Astrocyte (in vitro differentiated cells and primary cell): ENCODE results near the gene VIPR2. TPM values are rescaled to one million over a fixed set of nuclear protein-coding genes. Genes with fewer than 3 reads are reported as not detected.

Experiments
- DNase-seq: peaks from one replicate; pipeline ENCODE4 v3.0.0-alpha.2; 2010; ENCODE audit warnings: low read depth
- FAIRE-seq: peaks from 2 replicates; lab custom pipeline; 2011; peaks lifted over from hg19 to GRCh38; lab: Jason Lieb, UNC
- H2AFZ ChIP-seq: 2 replicates; pipeline ENCODE4 v1.6.0; 2012; ENCODE audit warnings: low read depth, low read length, inconsistent platforms
- H3K27ac ChIP-seq: 2 replicates; pipeline ENCODE4 v1.5.1; 2011; ENCODE audit warnings: low read depth, low read length, inconsistent platforms
- H3K27me3 ChIP-seq: 2 replicates; pipeline ENCODE4 v1.6.0; 2011; ENCODE audit warnings: low read length, inconsistent platforms; ENCODE audit not compliant: insufficient read depth
- H3K36me3 ChIP-seq: 2 replicates; pipeline ENCODE4 v1.5.1; 2011; ENCODE audit warnings: low read length, inconsistent platforms; ENCODE audit not compliant: insufficient read depth
- H3K4me1 ChIP-seq: 2 replicates; pipeline ENCODE4 v1.5.1; 2011; ENCODE audit warnings: low read length, inconsistent platforms; ENCODE audit not compliant: insufficient read depth
- H3K4me2 ChIP-seq: 2 replicates; pipeline ENCODE4 v1.6.0; 2012; ENCODE audit warnings: low read length, inconsistent platforms
- H3K4me3 ChIP-seq: 2 replicates; pipeline ENCODE4 v1.5.1; 2011; ENCODE audit warnings: low read depth, mild to moderate bottlenecking, low read length, inconsistent platforms; ENCODE audit not compliant: insufficient read depth
- H3K79me2 ChIP-seq: 2 replicates; pipeline ENCODE4 v1.6.0; 2012; ENCODE audit warnings: mild to moderate bottlenecking, low read length, inconsistent platforms; ENCODE audit not compliant: insufficient read depth
- H3K9ac ChIP-seq: 2 replicates; pipeline ENCODE4 v1.6.0; 2012; ENCODE audit warnings: mild to moderate bottlenecking, low read length, inconsistent platforms
- H3K9me3 ChIP-seq: 2 replicates; pipeline ENCODE4 v1.5.1; 2012; ENCODE audit warnings: low read depth, mild to moderate bottlenecking, low read length, inconsistent platforms; ENCODE audit not compliant: insufficient read depth
- H4K20me1 ChIP-seq: 2 replicates; pipeline ENCODE4 v1.6.0; 2012; ENCODE audit warnings: low read length, inconsistent platforms; ENCODE audit not compliant: insufficient read depth
- H3K27ac Mint-ChIP-seq: one replicate; pipeline ENCODE4 v1.8.0; 2021; ENCODE audit warnings: mild to moderate bottlenecking, mixed read lengths; ENCODE audit not compliant: unreplicated experiment
- H3K27me3 Mint-ChIP-seq: one replicate; pipeline ENCODE4 v1.8.0; 2021; ENCODE audit warnings: low read depth, mixed read lengths; ENCODE audit not compliant: unreplicated experiment
- H3K36me3 Mint-ChIP-seq: one replicate; pipeline ENCODE4 v1.8.0; 2021; ENCODE audit warnings: low read depth, mixed read lengths; ENCODE audit not compliant: unreplicated experiment
- H3K4me1 Mint-ChIP-seq: one replicate; pipeline ENCODE4 v1.8.0; 2021; ENCODE audit warnings: low read depth, mixed read lengths; ENCODE audit not compliant: unreplicated experiment
- H3K4me3 Mint-ChIP-seq: one replicate; pipeline ENCODE4 v1.8.0; 2021; ENCODE audit warnings: mild to moderate bottlenecking, moderate library complexity, mixed read lengths; ENCODE audit not compliant: unreplicated experiment
- H3K9me3 Mint-ChIP-seq: one replicate; pipeline ENCODE4 v1.8.0; 2021; ENCODE audit warnings: mild to moderate bottlenecking, mixed read lengths; ENCODE audit not compliant: unreplicated experiment
- CTCF ChIP-seq: IDR thresholded peaks from 2 replicates; pipeline ENCODE4 v1.5.1; 2011; ENCODE audit warnings: low read depth, mild to moderate bottlenecking, inconsistent platforms, low read length, moderate library complexity; ENCODE audit not compliant: insufficient read depth
- EZH2 ChIP-seq: IDR thresholded peaks from 2 replicates; pipeline ENCODE4 v1.6.1; 2012; ENCODE audit warnings: mild to moderate bottlenecking, low read length, inconsistent platforms; ENCODE audit not compliant: insufficient read depth
- total RNA-seq: library from RNA; stranded (reverse); gene quantifications from 2 replicates; pipeline ENCODE4 v1.2.1, GENCODE V29; 2021

The VIPR2 gene
- total RNA-seq, 1 donor from 2014 or later = 0.68 TPM

GRCh38 chr7:159142199-159142598 lies 2.5 kb downstream of the VIPR2 start:
- Mint-ChIP-seq H3K4me3 (no peak overlapping the region), H3K27me3 (peaks cover 28% of the 10 kb centered on the region), H3K4me1 (peaks cover 8% of the 10 kb centered on the region), H3K36me3 (no peaks in the 10 kb centered on the region), H3K27ac (no peak overlapping the region), H3K9me3 (peaks cover 8% of the 10 kb centered on the region)
- no peak overlapping the region for H3K9ac ChIP-seq
- no peaks in the 10 kb centered on the region for H3K79me2 ChIP-seq
- no peak overlapping the region for H3K4me3 ChIP-seq
- FAIRE-seq (no peak), DNase-seq (no peak)
- H4K20me1 ChIP-seq = no peaks in the 10 kb centered on the region
- H2AFZ ChIP-seq = no peak overlapping the region
- no peaks in the 10 kb centered on the region for H3K4me1 ChIP-seq
- H3K9me3 ChIP-seq = no peaks in the 10 kb centered on the region
- TF ChIP-seq EZH2 (no peak), CTCF (no peak)
- H3K36me3 ChIP-seq = no peaks in the 10 kb centered on the region
- H3K27me3 ChIP-seq = peaks cover 25% of the 10 kb centered on the region
- H3K27ac ChIP-seq = no peak overlapping the region
- no peak overlapping the region for H3K4me2 ChIP-seq

GRCh38 chr7:159141660-159142059 lies 3.0 kb downstream of the VIPR2 start:
- Histone ChIP-seq H3K27ac (no peak overlapping the region), H3K4me3 (no peak overlapping the region), H3K9ac (no peak overlapping the region), H3K79me2 (no peaks in the 10 kb centered on the region), H3K36me3 (no peaks in the 10 kb centered on the region), H3K9me3 (no peaks in the 10 kb centered on the region), H4K20me1 (no peaks in the 10 kb centered on the region), H2AFZ (no peak overlapping the region), H3K4me1 (no peaks in the 10 kb centered on the region), H3K27me3 (peaks cover 25% of the 10 kb centered on the region), H3K4me2 (no peak overlapping the region)
- Mint-ChIP-seq H3K9me3 (peaks cover 8% of the 10 kb centered on the region), H3K4me1 (peaks cover 8% of the 10 kb centered on the region), H3K36me3 (no peaks in the 10 kb centered on the region), H3K4me3 (no peak overlapping the region), H3K27me3 (peaks cover 28% of the 10 kb centered on the region), H3K27ac (no peak overlapping the region)
- DNase-seq = no peak
- no peak for FAIRE-seq
- TF ChIP-seq EZH2 (no peak), CTCF (no peak)

GRCh38 chr7:159141167-159141566 lies 3.5 kb downstream of the VIPR2 start:
- Mint-ChIP-seq H3K27me3 (peaks cover 31% of the 10 kb centered on the region), H3K4me1 (peaks cover 8% of the 10 kb centered on the region), H3K27ac (no peak overlapping the region), H3K9me3 (peaks cover 8% of the 10 kb centered on the region), H3K36me3 (no peaks in the 10 kb centered on the region), H3K4me3 (no peak overlapping the region)
- peaks cover 25% of the 10 kb centered on the region for H3K27me3 ChIP-seq
- H3K4me1 ChIP-seq = no peaks in the 10 kb centered on the region
- DNase-seq = no peak
- TF ChIP-seq EZH2 = no peak
- H3K9ac ChIP-seq = no peak overlapping the region
- H3K4me3 ChIP-seq = no peak overlapping the region
- H3K79me2 ChIP-seq = no peaks in the 10 kb centered on the region
- H2AFZ ChIP-seq = no peak overlapping the region
- H3K27ac ChIP-seq = no peak overlapping the region
- no peak for FAIRE-seq
- H3K9me3 ChIP-seq = no peaks in the 10 kb centered on the region
- no peaks in the 10 kb centered on the region for H3K36me3 ChIP-seq
- H3K4me2 ChIP-seq = no peak overlapping the region
- no peaks in the 10 kb centered on the region for H4K20me1 ChIP-seq
